Stomach smooth muscle (tissue), 2 donors: ENCODE results near the gene ZNF324.
"Not testable (repeated sequence)": the region's sequence is repeated elsewhere in the genome, so short reads cannot be mapped to it uniquely, and the experiment has no call there.

ENCODE experiments used
- H3K27ac ChIP-seq: one replicate; pipeline ENCODE4 v1.7.0; 2013; ENCODE audit warnings: mild to moderate bottlenecking, low read length, inconsistent platforms
- H3K27me3 ChIP-seq, 2 donors: one replicate each; pipeline ENCODE4 v1.7.0; 2013; ENCODE audit warnings: low read length in 2 of 2; ENCODE audit not compliant: insufficient read depth in 2 of 2, control insufficient read depth in 1 of 2
- H3K36me3 ChIP-seq, 2 donors: one replicate each; pipeline ENCODE4 v1.7.0; 2013; ENCODE audit warnings: low read length in 2 of 2; ENCODE audit not compliant: control insufficient read depth in 2 of 2, insufficient read depth in 2 of 2
- H3K4me1 ChIP-seq: one replicate; pipeline ENCODE4 v1.7.0; 2013; ENCODE audit warnings: low read length; ENCODE audit not compliant: control insufficient read depth, insufficient read depth
- H3K4me3 ChIP-seq, 2 donors: one replicate each; pipeline ENCODE4 v1.7.0; 2013; ENCODE audit warnings: low read length in 2 of 2
- H3K9ac ChIP-seq, 2 donors: one replicate each; pipeline ENCODE4 v1.7.0; 2013; ENCODE audit warnings: low read length in 2 of 2, mild to moderate bottlenecking in 1 of 2
- H3K9me3 ChIP-seq, 2 donors: one replicate each; pipeline ENCODE4 v1.7.0; 2013; ENCODE audit warnings: low read length in 2 of 2; ENCODE audit not compliant: control insufficient read depth in 2 of 2
- donor health status: healthy.
- donor health status: Pancreatic carcinoma.

ZNF324 gene

DNA sequence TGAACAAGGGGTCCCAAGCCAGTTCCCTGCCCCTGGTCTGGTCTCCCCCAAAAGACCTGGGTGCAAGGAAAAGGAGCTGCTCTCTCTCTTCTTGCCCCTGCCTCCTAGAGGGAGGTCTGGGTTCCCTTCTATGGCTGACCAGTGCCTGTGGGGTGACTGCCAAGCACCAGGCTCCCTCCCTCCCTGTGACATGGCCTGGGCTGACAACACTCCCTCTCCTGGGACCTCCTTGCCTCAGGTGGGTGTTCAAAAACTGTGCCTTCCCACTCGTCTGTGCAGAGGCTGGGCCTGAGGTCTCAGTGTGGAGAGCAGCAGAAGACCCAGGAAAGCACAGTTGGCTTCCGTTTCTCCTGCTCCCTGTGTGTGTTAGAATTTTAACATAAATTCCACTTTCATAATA lies 14.0 kb downstream of the ZNF324 start:
- Histone ChIP-seq H3K27ac (no peak overlapping the region), H3K27me3 (no peaks in the 10 kb centered on the region), H3K9me3 (no peaks in the 10 kb centered on the region), H3K9ac (no peak overlapping the region), H3K4me1 (peaks cover 11% of the 10 kb centered on the region), H3K36me3 (peaks cover 8 to 9% of the 10 kb centered on the region in 2 donors), H3K4me3 (no peak overlapping the region)

GRCh38 chr19:58482372-58482771 lies 15.5 kb downstream of the ZNF324 start:
- Histone ChIP-seq H3K36me3 (peaks cover 8 to 9% of the 10 kb centered on the region in 2 donors), H3K4me1 (peaks cover 2% of the 10 kb centered on the region), H3K4me3 (no peak overlapping the region), H3K9me3 (no peaks in the 10 kb centered on the region), H3K27ac (no peak overlapping the region), H3K9ac (no peak overlapping the region), H3K27me3 (no peaks in the 10 kb centered on the region)

DNA sequence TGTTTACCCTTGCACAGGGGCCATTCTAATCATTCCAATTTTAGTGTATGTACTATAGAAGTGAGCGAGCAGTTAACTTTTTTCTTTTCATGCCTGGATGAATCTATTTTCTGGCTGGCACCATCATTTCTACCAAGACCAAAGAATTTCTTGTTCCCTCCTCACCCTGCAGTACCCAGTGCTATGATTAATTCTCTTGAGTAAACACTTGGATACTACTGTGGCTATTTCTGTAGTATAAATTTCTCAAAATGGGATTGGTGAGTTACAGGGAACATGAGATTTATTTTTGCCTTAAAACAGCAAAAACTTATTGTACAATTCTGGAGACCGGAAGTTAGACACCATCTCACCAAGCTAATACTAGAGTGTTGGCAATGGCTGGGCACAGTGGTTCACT lies 16.9 kb downstream of the ZNF324 start:
- no peaks in the 10 kb centered on the region for H3K9me3 ChIP-seq
- H3K36me3 ChIP-seq, result peaks cover 8 to 9% of the 10 kb centered on the region in 2 donors
- H3K4me1 ChIP-seq, result no peaks in the 10 kb centered on the region
- no peak overlapping the region for H3K9ac ChIP-seq
- no peak overlapping the region for H3K4me3 ChIP-seq
- no peaks in the 10 kb centered on the region for H3K27me3 ChIP-seq
- no peak overlapping the region for H3K27ac ChIP-seq

DNA sequence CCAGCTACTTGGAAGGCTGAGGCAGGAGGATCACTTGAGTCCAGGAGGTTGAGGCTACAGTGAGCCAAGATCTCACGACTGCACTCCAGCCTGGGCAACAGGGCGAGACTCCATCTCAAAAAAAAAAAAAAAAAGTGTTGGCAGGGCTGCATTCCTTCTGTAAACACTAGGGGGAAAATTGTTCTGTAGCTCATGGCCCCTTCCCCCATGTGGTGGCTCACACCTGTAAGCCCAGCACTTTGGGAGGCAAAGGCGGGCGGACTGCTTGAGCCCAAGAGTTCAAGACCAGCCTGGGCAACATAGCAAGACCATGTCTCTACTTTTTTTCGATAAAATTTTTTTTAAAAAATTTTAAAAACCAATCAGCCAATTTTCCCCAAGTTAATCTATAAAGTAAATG lies 17.5 kb downstream of the ZNF324 start:
- H3K27ac ChIP-seq, H3K4me3 ChIP-seq, H3K9me3 ChIP-seq, H3K9ac ChIP-seq, H3K36me3 ChIP-seq, H3K27me3 ChIP-seq, H3K4me1 ChIP-seq: not testable (repeated sequence)

DNA sequence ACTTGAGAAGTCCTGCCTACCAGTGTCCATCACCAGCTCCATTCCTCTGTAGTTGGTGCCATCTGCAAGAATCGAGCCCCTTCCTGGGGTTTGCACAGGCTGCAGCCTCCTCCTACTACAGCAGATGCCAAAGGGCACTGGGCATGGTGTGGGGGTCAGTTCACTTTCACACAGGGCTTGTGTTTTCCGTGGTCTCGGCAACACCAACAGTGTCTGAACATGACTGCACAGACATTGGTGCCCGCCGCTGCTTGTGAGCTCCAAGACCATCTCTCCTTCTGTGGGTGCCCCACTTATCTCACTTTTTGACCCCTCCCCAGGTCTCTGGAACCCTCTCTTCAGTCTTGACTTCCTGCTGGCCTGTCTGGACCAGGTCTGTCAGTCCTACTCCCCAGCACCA lies 24.5 kb downstream of the ZNF324 start:
- H3K27me3 ChIP-seq, result no peaks in the 10 kb centered on the region

DNA sequence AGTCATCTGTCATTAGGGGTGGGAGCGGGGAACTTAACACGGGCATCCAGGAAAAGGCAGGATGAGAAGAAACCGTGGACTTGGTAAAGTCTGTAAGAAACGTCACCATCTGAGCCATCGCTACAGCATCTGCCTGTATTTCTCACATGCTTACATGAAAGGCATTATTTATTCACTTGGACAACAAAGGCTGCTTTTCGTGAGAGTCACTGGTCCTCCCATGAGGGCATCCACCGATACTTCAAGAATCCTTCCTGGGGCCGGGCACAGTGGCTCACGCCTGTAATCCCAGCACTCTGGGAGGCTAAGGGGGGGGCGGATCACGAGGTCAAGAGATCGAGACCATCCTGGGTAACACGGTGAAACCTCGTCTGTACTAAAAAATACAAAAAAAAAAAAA lies 25.4 kb downstream of the ZNF324 start:
- Histone ChIP-seq H3K36me3 (no peaks in the 10 kb centered on the region), H3K4me3 (no peak overlapping the region), H3K27ac (no peak overlapping the region), H3K27me3 (no peaks in the 10 kb centered on the region), H3K9me3 (no peaks in the 10 kb centered on the region), H3K9ac (no peak overlapping the region), H3K4me1 (no peaks in the 10 kb centered on the region)

More for the DNA sequence above, 24.5 kb downstream of the ZNF324 start:
- no peaks in the 10 kb centered on the region for H3K4me1 ChIP-seq
- no peaks in the 10 kb centered on the region for H3K36me3 ChIP-seq
- H3K27ac ChIP-seq, result no peak overlapping the region
- H3K4me3 ChIP-seq, result no peak overlapping the region
- H3K9ac ChIP-seq, result no peak overlapping the region
- no peaks in the 10 kb centered on the region for H3K9me3 ChIP-seq

- no peak overlapping the region for H3K4me3 ChIP-seq
- H3K9ac ChIP-seq, result no peak overlapping the region
- peaks cover 23% of the 10 kb centered on the region for H3K4me1 ChIP-seq
- no peaks in the 10 kb centered on the region for H3K36me3 ChIP-seq
- H3K27me3 ChIP-seq, result no peaks in the 10 kb centered on the region
- H3K9me3 ChIP-seq, result no peaks in the 10 kb centered on the region
- H3K27ac ChIP-seq, result no peak overlapping the region
These were observed 30.8 kb downstream of the ZNF324 start for GRCh38 chr19:58497634-58498170.

- no peak overlapping the region for H3K27ac ChIP-seq
These were observed 31.6 kb downstream of the ZNF324 start for GRCh38 chr19:58498316-58499020.

DNA sequence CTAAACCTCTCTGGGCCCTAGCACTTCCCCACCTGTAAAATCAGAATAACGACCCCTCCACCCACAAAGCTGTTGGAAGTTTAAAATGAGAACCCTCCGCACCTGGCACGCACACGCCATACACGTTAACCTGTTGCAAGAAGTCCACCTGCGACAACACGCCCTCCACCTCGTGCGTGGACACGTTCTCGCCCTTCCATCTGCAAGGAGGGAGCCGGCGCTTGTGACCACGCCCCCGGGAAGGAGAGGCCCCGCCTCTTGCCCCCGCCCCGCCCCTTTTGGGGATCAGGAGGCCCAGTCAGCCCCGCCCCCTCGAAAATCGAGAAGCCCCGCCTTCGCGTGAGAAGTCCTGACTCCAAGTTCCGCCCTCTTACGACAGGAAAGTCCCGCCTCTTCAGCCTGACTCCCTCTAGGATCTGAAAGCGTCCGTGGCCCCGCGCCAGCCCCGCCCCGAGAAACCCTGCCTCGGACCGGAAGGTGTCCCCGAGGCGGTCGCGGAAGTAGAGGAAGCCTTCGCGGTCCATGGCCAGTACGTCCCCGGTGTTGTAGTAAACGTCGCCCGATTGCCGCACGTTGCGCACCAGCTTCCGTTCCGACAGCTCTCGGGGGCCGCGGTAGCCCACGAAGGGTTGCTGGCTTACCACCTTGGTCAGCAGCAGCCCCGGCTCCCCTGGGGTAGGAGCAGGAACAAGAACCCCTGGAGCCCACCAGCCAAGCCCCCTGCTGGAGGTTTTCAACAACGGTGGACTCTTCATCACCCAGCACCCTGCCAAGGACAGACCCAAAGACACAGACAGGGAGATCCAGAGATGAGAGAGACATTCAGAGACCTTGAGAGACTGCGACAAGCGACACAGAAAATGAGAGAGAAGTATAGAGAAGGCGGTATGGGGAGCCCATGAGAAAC lies 32.4 kb downstream of the ZNF324 start:
- H3K4me1 ChIP-seq, result peaks cover 23% of the 10 kb centered on the region
- H3K9ac ChIP-seq, result peak overlapping the region; percentile 85 to 87
- peak overlapping the region; percentile 76 for H3K27ac ChIP-seq

More at GRCh38 chr19:58498316-58499020, 31.6 kb downstream of the ZNF324 start:
- no peaks in the 10 kb centered on the region for H3K36me3 ChIP-seq
- peaks cover 23% of the 10 kb centered on the region for H3K4me1 ChIP-seq
- no peaks in the 10 kb centered on the region for H3K9me3 ChIP-seq
- peak overlapping the region in 1 of 2 donors; percentile 47 for H3K9ac ChIP-seq
- peak overlapping the region; percentile 56 to 84 for H3K4me3 ChIP-seq
- H3K27me3 ChIP-seq, result no peaks in the 10 kb centered on the region

GRCh38 chr19:58500242-58500641 lies 33.4 kb downstream of the ZNF324 start:
- Histone ChIP-seq H3K27me3 (no peaks in the 10 kb centered on the region), H3K4me1 (peaks cover 23% of the 10 kb centered on the region), H3K4me3 (peak overlapping the region in 1 of 2 donors; percentile 84), H3K36me3 (no peaks in the 10 kb centered on the region), H3K9ac (no peak overlapping the region), H3K27ac (no peak overlapping the region), H3K9me3 (no peaks in the 10 kb centered on the region)

More for the DNA sequence above, 32.4 kb downstream of the ZNF324 start:
- H3K4me3 ChIP-seq, result peak overlapping the region; percentile 84 to 92
- no peaks in the 10 kb centered on the region for H3K27me3 ChIP-seq
- no peaks in the 10 kb centered on the region for H3K36me3 ChIP-seq
- H3K9me3 ChIP-seq, result no peaks in the 10 kb centered on the region
